GM21381 (cell line): ENCODE results near the gene ZNF195.
"Not testable (repeated sequence)": the region's sequence is repeated elsewhere in the genome, so short reads cannot be mapped to it uniquely, and the experiment has no call there.

Experiments used
- ATAC-seq: cut with Tn5 transposase; IDR thresholded peaks from one replicate; pipeline ENCODE4 v1.9.1; 2021; ENCODE audit warnings: mild to moderate bottlenecking, moderate library complexity; ENCODE audit not compliant: unreplicated experiment

The ZNF195 gene

DNA sequence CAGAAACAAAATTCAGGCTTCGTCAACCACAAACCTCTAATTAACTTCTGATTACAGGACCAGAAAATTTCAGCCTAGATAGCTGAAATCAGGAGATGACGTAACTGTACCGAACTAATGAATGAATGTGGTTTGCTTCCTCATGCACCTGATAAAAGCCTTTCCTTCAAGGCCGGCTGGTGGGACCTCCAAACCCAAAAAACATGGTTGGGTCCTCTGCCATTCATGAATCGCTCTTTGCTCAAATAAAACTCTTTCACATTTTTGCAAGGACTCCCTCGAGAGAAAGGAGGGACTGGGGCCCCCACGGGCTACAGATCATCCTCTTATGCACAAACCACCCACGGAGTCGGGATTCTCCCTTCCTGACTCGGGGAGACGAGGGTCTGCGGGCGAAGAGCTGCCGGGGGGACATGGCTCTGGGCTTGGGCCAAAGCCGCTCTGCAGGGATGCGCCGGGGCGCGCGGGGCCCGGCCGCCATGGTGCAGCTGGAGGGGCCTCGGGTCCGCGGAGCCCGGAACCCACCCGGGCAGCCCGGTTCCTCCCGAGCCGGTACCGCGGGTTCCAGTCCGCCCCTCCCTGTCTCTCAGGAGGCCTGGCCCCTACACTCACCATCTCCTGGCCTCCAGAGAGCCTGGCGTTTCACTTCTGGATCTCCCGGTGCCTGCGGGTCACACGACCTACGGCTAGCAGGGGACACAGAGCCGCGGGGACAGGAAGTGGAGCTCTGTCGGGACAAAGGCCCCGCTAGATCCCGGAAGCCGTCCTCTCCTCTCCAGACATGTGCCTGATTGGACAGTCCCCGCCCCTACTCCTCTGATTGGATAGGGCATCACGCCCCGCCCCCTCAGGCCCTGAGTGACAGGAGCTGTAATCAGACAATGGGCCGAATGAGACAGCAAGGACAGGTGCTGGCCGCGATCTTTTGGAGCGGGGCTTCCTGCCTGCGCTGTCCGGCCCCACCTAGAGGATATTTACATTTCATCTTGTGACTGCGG lies at the start of gene ZNF195:
TSS of gene ZNF195 (minus strand) at position 721 of the 998 bp plus-strand sequence. CDS start at position 615, 106 bp downstream.
- peak; percentile 100 for ATAC-seq

DNA sequence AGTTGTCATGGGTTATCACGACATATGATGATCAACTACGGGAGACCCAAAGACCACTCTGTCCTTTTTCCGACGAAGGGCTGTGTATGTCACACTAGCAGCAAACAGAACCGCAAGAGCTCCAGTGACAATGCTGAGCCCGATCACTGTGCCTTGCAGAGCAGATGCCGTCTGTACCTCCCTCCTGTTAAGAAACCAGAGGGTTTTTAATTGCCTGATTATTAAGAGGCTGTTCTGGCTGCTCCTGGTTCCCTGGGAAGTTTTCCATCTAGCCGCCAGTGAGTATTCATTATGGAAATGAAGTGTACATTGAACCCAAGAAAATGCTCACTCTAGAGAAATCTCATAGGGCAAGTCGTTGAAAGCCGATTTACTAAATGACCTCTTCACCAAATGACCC lies 49.1 kb upstream of the ZNF195 start:
- not testable (repeated sequence) for ATAC-seq

DNA sequence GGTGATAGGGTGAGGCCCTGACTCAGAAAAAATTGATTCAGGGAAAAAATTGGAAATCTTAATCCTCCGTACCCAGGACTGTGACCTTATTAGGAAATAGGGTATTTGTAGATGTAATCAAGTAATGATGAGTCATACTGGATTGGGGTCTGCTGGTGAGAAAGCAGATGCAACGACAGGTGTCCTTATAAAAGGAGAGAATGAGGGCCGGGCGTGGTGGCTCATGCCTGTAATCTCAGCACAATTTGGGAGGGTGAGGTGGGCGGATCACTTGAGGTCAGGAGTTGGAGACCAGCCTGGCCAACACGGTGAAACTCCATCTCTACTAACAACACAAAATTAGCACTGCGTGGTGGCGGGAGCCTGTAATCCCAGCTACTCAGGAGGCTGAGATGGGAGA lies 47.6 kb upstream of the ZNF195 start:
- ATAC-seq = not testable (repeated sequence)

DNA sequence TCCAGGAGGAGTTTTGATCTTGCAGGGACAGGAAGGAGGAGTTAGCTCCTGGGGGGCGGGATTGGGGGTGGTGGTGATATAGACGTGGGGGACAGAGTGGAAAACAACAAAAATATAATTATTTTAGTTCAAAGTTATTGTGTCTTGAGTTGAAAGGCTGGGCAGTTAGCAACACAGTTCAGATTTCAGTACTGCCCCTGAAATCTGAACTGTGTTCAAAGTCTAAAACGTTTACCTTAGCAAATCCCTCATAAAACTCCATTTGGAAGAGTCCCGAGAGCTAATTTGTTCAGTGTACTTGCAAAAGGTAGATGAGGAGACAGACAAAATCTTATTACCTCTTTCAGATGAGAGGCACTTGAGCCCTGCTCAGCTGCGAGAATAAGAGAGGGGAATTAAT lies 45.0 kb upstream of the ZNF195 start:
- ATAC-seq = not testable (repeated sequence)

DNA sequence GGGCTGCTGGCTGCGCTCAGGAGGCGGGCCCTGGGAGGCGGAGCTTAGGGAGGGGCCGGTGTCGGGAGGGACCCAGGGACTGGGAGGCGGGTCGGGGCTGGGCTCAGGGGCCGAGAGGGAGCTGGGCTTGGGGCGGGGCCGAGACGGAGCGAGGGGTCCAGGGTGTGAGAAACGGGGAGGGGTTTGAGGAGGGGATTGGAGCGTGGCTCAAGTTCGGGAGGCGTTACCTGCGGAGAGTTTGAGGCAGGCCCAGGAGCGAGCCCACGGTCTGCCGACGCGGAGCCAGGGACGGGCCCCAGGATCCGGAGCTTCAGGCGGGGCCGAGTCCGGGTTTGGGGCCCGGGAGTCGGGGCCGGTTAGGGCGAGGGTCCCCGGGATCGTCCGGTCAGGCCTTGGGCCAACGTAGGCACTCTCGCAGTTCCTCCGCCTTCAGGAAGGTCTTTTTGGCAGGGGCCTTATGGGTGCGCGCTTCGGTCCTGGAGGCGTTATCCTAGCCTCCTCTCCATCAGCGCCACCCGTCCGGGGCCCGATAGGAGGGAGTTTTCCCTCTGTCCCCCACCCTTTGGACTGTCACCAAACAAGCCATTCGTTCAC lies 44.3 kb upstream of the ZNF195 start:
- not testable (repeated sequence) for ATAC-seq

DNA sequence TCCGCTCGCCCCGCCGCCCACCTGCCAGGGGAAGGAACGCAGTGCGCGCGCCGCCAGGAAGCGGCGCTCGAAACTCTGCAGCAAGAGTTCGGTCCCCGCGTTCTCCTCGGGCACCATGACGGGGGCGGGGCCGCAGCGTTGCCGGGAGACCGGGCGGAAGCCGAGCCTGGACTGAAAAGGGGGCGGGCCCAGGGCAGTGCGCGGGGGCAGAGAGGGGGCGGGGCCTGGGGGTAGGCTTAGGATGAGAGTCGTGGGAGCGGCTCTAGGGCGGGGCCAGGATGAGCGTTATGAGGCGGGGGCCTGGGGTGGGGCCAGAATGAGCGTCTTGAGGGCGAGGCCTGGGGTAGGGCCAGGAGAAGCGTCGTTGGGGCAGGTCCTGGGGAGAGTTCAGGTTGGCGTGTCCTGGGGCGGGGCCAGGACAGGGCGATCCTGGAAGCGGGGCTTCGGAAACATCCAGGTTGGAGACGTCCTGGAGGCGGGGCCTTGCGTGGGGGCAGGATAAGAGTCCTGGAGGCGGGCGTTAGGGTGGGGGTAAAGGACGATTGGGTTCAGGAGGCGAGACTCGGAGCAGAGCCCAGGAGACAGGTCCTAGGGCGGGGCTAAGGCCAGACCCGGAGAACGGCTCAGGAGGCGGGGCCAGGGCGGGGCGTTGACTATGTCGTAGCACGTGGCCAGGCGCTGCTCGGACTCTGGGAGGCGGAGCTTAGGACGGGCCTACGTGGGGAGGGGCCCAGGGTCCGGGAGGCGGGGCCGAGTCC lies 43.6 kb upstream of the ZNF195 start:
- peak; percentile 97 for ATAC-seq

DNA sequence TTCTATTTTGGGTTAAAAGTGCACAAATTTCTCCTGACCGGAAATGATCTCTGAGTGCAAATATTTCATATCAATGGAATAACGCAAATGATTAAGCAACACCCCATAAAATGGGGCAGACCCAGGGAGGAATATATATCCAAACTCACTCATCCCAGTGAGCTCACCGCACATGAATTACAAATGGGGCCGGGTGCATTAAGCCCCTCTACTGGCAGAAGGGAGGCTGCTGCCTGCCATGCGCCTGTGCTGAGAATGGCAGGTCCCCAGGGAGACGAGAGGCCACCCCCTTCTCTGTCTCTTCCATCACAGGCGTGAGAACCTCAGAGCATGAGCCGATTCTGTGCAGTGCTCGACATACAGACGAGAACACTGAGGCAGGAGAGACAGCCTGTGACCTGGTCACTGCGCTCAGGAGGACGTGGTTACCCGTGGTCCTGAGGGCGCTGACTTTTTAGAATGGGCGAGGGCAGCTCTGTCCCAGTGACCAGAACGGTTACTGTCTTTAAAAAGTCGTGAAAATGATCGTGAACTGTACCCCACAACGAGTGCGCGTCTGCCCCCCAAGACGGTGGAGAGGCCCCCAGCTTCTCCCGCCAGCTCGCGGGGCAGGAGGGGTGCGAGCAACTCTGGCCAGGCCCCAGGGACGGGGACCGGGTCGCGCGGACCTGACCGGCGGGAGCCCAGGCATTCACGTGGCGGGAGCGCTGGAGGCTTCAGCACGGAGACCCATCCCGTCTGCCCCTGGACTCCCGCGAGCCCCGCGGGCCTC lies 42.8 kb upstream of the ZNF195 start:
- not testable (repeated sequence) for ATAC-seq

DNA sequence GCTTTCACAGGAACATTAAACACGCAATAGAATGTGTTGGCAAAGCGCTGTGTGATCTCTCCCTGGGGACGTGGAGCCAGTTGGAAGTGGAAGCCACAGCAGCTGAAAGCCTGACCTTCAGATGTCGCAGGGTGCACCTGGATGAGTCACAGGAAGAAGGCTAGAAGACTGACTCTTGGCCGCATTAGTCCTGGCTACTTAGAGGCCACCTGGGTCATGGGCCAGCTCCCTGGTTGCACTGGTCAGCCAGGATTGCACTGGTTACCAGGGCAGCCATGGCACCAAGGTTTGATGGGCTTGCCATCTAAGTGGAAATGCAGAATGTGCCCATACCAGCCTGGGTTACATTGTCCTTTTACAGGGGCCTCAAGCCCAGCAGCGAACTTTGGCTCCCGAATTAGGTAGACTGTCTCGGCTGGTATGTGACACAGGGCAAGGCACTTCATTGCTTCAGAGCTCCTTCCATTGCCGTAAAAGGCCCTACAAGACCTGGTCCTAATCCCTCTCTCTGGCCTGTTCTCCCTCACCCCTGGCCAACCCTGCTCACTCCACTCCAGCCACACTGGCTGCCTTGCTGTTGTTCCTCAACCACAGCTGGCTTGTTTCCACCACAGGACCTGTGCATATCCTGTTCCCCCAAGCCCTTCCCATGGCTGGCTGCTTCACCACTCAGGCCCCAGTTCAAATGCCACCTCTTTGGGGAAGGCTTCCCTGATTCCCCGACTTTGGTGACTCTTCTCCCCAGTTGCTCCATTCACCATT lies 41.5 kb upstream of the ZNF195 start:
- ATAC-seq = not testable (repeated sequence)

DNA sequence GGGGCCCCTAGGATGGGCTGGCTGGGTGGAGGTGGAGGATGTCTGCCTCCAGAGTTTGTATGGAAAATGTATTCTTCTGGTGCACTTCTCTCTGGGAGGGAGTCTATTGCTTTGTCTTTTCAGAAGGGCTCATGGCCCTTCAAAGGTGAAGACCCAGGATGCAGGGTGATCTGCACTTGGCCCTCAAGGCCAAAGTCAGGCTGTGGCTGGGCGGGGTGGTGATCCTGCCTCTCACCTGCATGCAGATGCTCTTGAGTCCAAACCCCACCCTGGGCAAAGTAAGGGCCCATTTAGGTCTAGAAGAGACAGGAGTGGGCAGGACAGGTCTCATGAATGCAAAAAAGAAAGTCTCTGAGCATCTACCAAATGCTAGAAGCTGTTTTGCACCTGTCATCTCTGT lies 40.5 kb upstream of the ZNF195 start:
- not testable (repeated sequence) for ATAC-seq

DNA sequence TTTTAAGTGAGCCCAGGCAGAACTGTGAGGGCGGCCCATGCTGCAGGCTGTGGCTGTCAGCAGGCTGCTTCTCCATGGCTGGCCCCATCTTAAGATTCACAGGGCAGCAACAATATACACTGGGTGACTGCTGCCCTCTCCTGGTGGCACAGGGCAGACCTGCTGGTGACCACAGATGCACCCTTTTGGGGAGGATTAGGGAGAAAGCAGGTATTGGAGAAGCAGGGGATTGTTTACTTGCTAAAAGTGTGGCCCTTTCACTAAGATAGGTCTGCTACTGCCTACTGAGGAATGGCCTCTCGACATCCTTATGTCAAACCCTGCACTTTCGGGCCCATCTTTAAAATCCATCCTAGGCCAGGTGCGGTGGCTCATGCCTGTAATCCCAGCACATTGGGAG lies 38.1 kb upstream of the ZNF195 start:
- not testable (repeated sequence) for ATAC-seq

DNA sequence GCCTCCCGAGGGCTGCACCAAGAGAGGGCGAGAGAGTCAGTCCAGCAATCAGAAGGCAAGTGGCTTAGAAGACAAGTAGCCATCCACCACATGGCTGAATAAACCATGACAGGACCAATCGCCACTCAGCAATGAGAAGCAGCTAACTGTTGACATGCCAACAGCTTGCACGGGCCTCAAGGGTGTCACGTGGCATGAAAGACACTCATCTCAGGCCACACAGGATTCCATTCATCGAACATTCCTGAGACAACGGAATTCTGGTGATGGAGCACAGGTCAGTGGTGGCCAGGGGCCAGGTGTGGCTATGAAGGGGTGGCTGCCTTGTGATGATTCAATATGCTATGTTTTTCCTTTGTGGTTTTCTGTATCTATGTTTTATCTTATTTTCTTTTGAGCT lies 36.4 kb upstream of the ZNF195 start:
- ATAC-seq = not testable (repeated sequence)

DNA sequence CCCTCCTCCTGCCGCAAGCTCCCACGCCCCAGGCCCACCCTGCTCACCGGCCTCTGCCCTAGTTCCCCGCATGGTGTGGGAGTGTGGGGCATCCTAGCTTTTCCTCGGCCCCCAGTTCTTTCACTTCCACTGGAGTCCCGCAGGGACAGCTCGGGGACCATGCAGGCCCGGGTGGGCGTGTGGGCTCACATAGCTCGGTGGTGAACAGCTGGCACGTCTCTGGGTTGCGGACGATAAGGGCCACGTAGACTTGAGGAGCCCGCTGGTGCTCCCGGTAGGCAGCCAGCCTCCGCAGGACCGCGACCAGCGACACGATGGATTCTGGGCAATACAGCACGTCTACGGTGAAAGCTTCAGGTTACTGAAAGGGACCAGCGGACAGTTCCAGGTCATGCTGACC lies 34.7 kb upstream of the ZNF195 start:
- ATAC-seq = not testable (repeated sequence)

DNA sequence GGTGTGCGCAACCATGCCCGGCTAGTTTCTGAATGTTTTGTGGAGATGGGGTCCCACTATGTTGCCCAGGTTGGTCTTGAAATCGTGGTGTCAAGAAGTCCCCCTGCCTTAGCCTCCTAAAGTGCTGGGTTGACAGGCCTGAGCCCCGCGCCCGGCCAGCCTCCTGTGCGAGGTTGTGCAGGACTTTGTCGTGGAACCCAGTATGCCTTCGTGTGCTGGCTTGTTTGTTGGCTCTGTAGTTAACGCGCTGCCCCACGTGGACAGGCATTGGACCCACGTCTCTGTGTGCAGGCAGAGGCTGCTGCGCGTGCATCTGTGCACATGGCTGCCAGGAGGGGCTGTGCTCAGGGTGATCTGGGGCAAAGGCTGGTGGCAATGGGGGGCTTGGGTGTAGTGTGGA lies 33.9 kb upstream of the ZNF195 start:
- ATAC-seq = no peak

DNA sequence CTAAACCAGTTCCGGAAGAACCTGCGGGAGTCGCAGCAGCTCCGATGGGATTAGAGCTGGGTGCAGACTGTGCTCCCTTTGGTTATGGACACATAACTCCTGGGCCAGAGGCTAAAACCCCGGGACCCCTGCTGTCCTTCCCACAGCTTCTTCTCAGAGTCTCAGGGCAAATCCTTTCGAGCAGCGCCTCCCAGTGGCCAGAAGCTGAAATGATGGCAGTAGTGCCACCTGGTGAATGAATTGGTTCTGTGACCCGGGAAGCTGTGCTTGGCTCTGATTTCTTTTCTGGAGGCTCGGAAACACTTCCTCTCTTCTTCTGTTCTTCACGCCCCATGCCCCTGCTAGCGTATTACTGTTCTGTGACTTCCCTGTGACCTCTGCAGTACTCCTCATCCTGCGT lies 29.8 kb upstream of the ZNF195 start:
- ATAC-seq = not testable (repeated sequence)

DNA sequence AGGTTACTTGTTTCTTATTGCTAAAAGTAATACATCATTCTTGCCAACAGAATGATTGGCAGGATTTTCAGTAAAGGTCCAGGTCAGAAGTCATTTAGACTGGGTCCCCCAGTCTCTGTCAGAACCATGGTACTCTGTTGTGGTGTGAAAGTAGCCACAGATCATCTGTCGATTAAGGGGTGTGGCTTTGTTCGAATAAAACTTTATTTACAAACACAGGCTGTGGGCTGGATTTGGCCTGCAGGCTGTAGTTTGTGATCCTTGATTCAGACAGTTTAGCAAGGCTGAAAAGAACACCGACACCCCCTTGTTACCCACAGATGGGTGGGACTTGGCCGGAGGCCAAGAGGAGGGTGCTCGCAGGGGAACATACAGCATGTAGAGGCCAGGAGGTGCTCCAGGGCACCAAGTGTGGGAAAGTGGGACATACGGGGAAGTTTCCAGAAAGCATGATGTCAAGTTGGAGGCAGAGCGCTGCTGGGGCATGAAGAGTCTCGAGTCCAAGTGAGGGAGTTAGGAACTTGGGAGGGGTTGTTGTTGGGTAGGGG lies 29.2 kb upstream of the ZNF195 start:
- ATAC-seq = not testable (repeated sequence)

DNA sequence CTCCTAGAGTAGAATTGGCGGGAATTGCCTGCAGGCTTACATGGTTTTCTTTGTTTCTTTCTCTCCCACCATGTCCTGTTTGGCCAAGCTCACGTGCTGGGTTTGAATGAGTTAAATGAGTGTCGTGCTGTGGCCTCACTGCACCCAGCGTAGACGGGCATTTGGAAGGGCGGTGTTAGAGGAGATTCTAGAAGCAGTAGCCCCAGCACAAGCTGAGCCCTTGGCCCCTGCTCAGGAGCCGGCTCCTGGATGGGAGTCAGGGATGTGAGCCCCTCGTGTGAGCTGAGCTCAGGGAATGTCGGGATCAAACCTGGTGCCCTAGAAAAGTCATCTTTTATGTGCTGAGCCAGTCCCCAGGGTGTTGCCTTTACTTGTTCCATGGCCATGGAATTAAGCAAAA lies 28.0 kb upstream of the ZNF195 start:
- ATAC-seq = not testable (repeated sequence)

DNA sequence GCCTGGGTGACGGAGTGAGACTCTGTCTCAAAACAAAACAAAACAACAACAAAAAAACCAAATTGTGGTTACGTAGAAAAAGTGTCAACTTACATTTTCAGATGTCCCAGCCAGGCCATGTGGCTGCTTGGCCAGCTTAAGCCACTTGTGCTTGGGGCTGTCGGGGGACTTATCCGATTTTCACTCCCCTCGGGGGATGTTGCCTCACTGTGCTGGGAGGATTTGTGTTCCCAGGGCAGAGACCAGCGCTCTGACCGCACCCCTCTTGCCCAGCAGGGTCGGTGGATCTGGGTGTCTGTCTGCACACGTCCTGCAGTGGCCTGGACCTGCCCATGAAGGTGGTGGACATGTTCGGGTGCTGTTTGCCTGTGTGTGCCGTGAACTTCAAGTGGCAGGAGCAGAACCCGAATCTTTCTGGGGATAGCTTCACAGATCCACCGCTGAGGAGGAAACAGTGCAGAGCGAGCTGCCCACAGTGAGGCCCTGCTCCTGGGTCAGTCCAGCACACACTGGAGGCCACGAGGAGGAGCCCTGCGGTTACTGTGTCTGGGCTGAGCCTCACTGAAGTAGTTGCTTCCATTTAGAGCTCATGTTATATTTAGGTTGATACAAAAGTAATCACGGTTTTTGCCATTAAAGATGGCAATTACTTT lies 27.4 kb upstream of the ZNF195 start:
- not testable (repeated sequence) for ATAC-seq

DNA sequence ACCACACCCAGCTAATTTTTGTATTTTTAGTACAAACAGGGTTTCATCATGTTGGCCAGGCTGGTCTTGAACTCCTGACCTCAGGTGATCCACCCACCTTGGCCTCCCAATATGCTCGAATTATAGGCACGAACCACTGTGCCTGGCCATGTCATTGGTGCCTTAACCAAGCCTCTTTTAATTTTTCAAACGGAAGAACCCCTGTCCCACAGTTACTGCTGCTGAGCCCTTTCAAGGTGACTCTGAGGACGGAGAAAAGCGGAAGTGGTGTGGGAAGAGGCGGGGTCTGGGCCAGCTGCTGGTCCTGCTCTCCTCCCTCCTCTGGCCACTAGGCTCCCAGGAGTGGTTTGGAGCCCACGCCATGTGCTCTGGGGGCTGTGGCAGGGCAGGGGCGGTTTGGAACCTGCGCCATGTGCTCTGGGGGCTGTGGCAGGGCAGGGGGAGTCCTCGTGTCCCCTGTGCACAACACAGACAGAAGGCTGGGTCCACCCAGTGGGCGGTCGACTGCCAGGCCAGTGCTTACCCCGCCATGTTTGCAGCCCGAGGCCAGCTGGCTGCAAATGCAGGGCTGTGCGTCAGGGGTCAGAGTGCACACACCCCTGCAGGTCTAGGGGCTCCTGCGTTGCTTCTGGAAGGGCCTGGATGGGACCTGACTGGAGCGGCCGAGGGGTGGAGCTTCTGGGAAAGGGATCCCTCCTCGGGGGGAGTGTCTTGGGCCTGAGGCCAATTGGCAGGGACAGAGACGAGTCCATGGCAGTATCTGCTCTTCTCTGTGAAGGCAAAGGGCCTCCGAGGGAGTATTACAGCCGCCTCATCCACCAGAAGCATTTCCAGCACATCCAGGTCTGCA lies 25.4 kb upstream of the ZNF195 start:
- ATAC-seq = not testable (repeated sequence)
